ENCODE measurements around the gene GZMB. TPM values are rescaled to one million over a fixed set of nuclear protein-coding genes. Genes with fewer than 3 reads are reported as not detected.

Gene GZMB
- total RNA-seq, 1 experiment from 2014 or later = not detected

GRCh38 chr14:24674204-24674970, 40.4 kb upstream of the GZMB start:
- Mint-ChIP-seq H3K27me3 (ENCODE audit: low read depth) (peaks cover 15% of the 10 kb centered on the region), H3K4me1 (peaks cover 3% of the 10 kb centered on the region in 2 experiments), H3K36me3 (ENCODE audit: insufficient read depth in 1 of 3, low read depth in 3 of 3) (peaks cover 0 to 5% (median 0%) of the 10 kb centered on the region in 3 experiments; a peak in 1 of 7 replicates), H3K4me3 (no peak overlapping the region), H3K9me3 (peaks cover 0 to 37% of the 10 kb centered on the region in 2 experiments; a peak in 2 of 5 replicates), H3K27ac (no peak overlapping the region)
- Histone ChIP-seq H3K4ac (ENCODE audit: low read depth, low read length) (no peak overlapping the region), H4K8ac (replicated peaks; ENCODE audit: insufficient read length, low read depth, low read length) (no peak overlapping the region), H3K79me1 (ENCODE audit: insufficient read depth, low read depth, low read length, poor library complexity, severe bottlenecking) (no peaks in the 10 kb centered on the region), H3K27me3 (ENCODE audit: insufficient read depth, low read length) (no peaks in the 10 kb centered on the region), H3K23me2 (ENCODE audit: insufficient read length, low read depth, low read length, poor library complexity, severe bottlenecking) (no peaks in the 10 kb centered on the region), H3K14ac (ENCODE audit: insufficient read depth, low read length) (no peak overlapping the region), H3K23ac (ENCODE audit: insufficient read length, low read depth, low read length) (no peak overlapping the region), H3K4me2 (ENCODE audit: insufficient read depth, insufficient read length, low read length) (no peak overlapping the region), H3K9me3 (ENCODE audit: control insufficient read depth, low read depth, low read length) (no peaks in the 10 kb centered on the region), H3K56ac (ENCODE audit: insufficient read length, low read depth, low read length) (no peak overlapping the region), H4K91ac (ENCODE audit: insufficient read length, low read depth, low read length) (no peak overlapping the region), H3K4me1 (ENCODE audit: insufficient read depth, low read length) (no peaks in the 10 kb centered on the region), H4K20me1 (ENCODE audit: control insufficient read depth, insufficient read depth, insufficient read length) (no peaks in the 10 kb centered on the region), H2AK5ac (ENCODE audit: insufficient read length, low read length) (no peak overlapping the region), H3K9ac (ENCODE audit: extremely low read depth, insufficient read length, low read length) (no peak overlapping the region), H2BK120ac (ENCODE audit: low read depth, low read length, poor library complexity, severe bottlenecking) (no peak overlapping the region), H3K27ac (ENCODE audit: insufficient read length, low read depth, low read length) (no peak overlapping the region), H2BK12ac (ENCODE audit: insufficient read length, low read depth, low read length) (no peak overlapping the region), H3K79me2 (ENCODE audit: insufficient read depth, low read length) (no peaks in the 10 kb centered on the region), H3T11ph (ENCODE audit: low read length) (no peak overlapping the region), H2AFZ (ENCODE audit: low read length) (no peak overlapping the region), H2BK20ac (ENCODE audit: low read depth, low read length, poor library complexity, severe bottlenecking) (no peak overlapping the region), H2BK15ac (ENCODE audit: low read depth, low read length) (no peak overlapping the region), H3K18ac (ENCODE audit: insufficient read length, low read depth, low read length) (no peak overlapping the region), H4K5ac (ENCODE audit: insufficient read length, low read depth, low read length) (no peak overlapping the region), H2BK5ac (ENCODE audit: insufficient read length, low read length) (no peak overlapping the region)
- TF ChIP-seq CTCF (conservative IDR thresholded peaks at IDR 0.05) = no peak
- DNase-seq = no peak
- whole genome bisulfite sequencing (ENCODE audit: extremely low coverage, insufficient read length, low lambda C conversion rate) = no CpG with 5 or more reads among the region's 5 CpGs

All from H9 (cell line).